Subcutaneous adipose tissue (tissue), 4 donors: Measurements from ENCODE around the gene CHST9. TPM values are rescaled to one million over a fixed set of nuclear protein-coding genes. Genes with fewer than 3 reads are reported as not detected.

Experiments
- CTCF ChIP-seq: fragments of 450-650 bp; IDR thresholded peaks from one replicate; pipeline ENCODE4 v1.5.1; 2016; ENCODE audit warnings: low read depth, mild to moderate bottlenecking, control low read depth, antibody characterized with exemption, moderate library complexity
- total RNA-seq, 4 donors: library from RNA; depleted of rRNA; stranded (reverse); fragments of >200 nt; gene quantifications; one replicate each; pipeline ENCODE4 v1.1.0, GENCODE V29; 2016

The CHST9 gene
- total RNA-seq, 4 donors from 2014 or later = not detected

DNA sequence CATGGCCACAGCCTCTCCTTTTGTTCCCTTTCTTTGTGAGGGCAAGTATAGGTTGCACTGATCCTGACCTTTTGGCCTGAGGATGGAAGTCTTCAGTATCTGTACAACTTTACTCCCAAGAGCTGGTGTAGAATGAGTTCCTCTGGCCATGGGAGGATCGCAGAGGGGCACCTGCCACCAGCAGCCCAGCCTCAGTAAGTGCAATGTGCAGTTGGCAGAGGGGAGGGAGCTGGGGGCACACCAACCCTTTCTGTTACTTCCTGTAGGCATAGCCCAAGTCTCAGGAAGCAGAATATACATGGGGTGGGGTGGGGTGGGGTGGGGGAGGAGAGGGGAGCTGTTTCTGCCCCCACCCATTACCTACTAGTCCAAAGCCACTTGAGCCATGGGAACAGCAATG lies 254.5 kb downstream of the CHST9 start:
- TF ChIP-seq CTCF = no peak

DNA sequence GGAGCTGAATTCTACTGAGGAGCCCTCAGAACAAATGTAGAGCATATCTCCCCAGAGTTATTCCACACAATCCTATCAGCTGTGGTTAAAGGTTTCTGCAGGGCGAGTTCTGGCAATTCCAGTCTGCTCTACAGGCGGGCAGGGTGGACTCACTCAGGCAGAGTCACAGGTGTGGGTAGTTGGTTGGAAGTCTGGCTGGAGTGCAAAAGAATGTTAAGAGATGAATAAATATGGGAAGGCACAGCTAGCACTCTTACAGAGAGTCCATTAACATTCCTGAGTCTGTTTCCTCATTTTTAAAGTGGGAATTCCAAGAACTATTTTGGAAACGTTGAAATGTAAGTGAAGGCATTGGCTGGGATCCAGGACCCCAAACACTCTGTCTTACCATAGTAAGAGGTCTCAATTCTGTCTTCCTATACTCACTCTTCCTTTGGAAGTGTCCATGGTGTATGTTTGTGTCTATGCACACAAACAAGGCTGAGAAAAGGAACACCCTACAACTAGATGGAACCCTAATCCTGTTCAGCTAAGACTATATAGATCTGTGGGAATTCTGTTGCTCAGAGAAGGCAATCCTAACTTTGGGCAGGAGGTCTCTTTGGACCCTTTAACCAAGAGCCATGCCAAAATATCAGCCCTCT lies 256.3 kb downstream of the CHST9 start:
- no peak for TF ChIP-seq CTCF

- no peak for TF ChIP-seq CTCF
Observed at GRCh38 chr18:26926066-26926675, 258.9 kb downstream of the CHST9 start.

- TF ChIP-seq CTCF = no peak
Observed at GRCh38 chr18:26925313-26925712, 259.8 kb downstream of the CHST9 start.

DNA sequence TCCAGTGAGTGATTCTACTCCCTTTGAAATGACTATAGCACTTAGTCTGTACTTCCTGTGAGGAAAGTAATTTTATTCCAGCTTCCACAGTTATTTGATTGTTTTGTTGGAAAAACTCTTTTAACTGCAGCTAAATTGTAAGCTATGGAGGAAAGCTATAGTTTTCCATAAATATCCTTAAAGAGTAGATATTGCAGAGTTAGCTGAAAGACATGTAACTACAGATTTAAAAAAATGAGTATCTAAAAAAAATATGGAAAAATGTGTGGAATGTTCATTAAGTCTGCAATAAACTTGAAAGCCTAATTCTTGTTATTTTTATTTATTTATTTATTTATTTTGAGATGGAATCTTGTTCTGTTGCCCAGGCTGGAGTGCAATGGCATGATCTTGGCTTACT lies 262.8 kb downstream of the CHST9 start:
- TF ChIP-seq CTCF = no peak

DNA sequence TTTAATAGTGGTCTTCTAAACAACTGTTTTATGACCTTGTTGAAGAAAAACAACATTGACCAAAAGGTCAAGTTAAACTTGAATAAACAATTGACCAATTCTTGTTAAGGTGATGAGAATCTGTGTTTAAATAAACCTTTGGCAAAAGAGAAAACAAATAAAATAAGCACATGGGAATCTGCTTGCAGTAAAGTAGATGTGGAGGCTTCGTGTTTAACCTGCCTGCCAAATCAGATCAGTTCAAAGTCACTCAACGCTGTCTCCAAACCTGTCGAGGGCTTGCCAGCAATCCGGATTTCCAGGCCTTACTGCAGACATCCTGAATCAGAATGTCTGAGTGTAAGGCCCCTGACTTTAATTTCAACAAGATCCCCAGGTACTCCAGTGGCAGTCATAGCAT lies 264.5 kb downstream of the CHST9 start:
- TF ChIP-seq CTCF = no peak

- TF ChIP-seq CTCF = no peak
Observed at GRCh38 chr18:26919627-26920026, 265.5 kb downstream of the CHST9 start.
